ENCODE results near the gene NEMP1.
"Not testable (repeated sequence)": the region's sequence is repeated elsewhere in the genome, so short reads cannot be mapped to it uniquely, and the experiment has no call there.

Gene NEMP1

DNA sequence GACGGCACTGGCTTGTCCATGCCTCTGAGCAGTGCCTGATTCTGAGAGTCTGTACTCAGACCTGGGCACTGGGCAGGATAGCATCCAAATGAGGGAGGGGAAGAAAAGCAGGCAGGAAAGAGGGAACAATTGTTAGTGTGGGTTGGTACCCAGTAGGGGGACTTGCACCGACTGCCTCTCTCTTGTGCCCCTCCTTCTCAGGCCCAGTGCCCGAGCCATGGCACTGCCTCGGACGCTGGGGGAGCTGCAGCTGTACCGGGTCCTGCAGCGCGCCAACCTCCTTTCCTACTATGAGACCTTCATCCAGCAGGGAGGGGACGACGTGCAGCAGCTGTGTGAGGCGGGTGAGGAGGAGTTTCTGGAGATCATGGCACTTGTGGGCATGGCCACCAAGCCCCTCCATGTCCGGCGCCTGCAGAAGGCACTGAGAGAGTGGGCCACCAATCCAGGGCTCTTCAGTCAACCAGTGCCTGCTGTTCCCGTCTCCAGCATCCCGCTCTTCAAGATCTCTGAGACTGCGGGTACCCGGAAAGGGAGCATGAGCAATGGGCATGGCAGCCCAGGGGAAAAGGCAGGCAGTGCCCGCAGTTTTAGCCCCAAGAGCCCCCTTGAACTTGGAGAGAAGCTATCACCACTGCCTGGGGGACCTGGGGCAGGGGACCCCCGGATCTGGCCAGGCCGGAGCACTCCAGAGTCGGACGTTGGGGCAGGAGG, 12.5 kb upstream of the NEMP1 start:
- DNase-seq: no peak

DNA sequence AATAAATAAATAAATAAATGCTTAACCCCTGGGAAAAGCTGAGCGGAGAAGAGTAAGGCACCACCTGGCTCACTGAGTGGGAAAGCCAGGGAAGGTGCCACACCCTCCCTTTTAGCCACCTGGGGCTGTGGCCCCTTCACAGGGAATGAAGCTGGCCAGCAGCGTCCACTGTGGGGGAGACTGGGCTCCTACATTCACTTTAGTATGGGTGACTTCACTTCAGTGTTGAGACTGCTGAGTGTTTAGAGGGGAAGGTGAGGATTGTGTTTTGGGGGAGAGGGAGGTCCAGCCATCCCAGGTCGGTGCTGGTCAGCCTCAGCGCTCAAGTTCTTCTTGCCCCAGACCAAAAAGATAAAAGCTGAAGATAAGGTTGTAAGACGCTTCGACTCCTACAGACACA, 11.9 kb upstream of the NEMP1 start:
- DNase-seq: no peak

DNA sequence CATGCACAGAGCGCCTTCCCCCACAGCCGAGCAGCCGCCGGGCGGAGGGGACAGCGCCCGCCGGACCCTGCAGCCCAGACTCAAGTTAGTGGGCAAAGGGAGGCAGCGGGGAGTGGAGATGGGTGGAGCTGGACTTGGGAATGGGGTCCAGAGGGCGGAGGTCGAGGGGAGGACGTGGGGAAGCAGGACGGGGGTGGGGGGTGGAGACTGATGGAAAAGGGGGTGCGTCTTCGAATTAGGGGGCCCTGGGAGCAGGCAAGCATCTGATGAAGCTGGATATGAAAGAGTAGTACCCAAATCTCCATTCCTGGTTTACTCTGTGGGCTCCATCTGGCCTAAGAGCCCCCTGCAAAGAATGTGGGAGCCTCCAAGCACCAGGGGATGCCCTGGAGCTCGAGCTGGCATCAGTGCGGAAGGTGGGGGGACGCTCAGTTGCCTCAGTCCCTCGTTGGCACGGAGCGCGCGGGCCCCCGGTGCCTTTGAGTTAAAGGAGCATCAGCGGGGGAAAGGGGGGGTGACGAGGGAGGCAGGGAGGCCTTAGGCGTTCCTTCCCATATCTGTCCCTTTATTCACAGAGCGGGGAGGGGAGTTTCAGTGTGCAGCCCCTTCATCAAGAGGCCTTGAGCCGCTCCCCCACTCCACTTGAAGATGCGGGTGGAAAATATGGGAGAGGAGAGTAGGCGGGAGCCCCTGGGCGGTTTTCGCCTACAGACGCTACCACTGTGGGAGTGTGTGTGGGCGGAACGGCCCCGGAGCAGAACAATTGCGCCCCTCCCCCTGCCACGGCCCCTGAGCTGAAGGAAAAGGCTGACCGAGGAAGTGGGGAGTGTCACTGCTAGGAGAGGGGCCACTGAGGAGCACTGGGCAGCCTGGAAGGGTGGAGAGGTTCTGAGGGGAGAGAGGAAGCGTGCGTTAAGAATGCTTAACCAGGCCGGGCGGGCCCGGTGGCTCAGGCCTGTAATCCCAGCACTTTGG, 11.0 kb upstream of the NEMP1 start:
- DNase-seq: no peak

DNA sequence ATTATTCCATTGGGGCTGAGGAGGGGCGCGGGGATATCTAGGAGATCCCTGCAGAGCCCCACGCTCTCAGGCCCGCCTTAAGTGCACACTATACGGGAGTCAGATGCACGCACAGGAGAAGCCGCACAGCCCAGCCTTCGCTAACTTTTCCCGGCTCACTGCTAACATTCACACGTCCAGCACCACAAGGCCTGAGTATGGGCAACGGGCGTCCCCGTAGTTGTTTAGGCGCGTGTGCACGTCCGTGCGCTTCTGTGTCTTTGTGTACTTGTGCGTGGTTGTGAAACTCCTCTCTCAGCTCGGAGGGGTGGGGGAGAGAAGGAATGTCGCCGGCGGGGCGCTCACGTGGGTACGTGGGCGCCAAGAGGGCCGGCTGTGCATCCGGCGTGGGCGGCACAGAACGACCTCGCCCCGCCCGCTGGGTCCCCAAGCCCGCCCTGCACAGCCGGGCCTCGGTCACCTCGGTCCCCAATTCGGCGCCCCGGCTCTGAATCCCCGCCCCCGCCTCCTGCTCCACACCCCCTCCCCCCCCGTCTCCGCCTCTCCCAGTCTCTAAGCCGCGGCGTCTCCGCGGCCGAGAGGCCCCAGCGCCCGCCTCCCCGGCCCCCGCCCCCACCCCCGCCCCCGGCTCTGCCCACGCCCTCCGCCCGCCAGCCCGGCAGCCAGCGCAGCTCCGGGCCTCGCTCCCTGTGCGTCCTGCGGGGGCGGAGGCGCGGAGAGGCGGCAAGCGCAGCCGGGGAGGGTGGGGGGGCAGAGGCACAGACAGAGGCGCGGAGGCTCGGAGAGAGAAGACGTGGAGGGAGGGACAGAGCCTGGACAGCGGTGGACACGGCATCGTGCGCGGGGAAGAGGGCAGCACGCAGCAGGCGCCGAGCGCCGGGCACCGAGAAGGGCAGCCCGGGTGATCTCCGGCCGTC, 10.0 kb upstream of the NEMP1 start, which contains the start of gene NAB2:
Gene NAB2, plus strand, starts transcription at position 761 of the 917 bp plus-strand sequence. CDS start 158 bp downstream, outside the sequence.
- peak; percentile 64 to 70 for DNase-seq

DNA sequence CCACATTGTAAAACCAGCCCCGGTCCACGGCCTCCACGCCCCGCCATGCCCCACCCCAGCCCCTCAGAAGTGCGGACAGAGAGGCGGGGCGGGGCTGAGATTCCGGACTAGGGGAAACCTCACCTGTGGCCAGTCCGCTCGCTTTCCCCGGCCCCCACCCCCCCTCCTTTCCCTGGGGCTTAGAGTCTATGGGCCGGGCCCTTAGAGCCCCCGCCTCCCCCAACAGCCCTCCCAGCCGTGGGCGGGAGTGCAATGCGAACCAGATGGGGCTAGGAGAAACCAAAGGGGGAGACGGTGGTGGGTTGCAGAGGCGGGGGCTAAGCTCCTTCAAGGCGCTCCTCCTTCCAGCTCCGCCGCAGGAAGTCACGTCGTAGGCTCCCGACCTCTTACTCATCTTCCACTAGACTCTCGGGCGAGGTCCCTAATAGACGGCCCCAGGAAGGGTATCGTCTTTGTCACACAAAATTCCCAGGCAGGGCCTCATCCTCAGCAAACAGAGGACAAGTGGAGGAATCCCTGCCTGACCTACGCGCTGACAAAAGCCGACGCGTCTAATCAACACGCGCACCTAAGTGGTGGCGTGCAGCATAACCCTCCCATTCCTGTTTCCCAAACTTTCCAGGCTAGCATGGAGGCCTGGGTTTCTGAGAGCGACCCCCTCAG, 9.2 kb upstream of the NEMP1 start:
- peak in 1 of 2 experiments; percentile 10 for DNase-seq

DNA sequence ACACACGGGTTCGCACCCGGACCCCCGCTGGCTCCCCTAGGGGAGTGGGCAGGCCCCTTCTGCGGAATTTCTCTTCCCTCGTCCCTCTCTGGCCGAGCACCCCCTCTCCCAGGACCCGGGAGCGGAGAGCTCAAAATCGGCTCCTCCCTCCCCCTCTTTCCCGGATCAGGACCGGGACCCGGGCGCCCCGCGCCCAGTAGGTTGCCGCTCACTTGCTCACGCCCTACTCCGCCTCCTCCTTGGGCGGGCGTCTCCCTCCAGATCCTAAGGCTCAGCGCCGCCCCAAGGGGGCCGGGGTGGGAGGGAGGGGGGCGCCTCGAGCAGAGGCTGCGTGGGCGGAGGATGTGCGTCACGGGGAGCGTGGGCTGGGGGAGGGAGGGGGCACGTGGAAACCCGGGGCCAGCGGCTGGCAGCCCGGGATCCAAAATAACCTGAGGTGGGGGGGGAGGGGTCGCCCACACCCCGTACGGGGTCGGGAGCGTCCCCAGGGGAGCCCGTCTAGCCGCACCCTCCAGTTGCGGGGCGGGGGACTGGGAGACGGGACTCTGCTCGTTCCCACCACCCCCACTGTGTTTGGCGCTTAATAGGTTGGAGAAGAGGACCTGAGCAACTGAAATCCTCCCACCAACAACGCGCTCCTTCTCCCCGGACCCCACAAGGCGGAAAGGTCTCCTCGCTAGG, 8.6 kb upstream of the NEMP1 start:
- DNase-seq: peak in 1 of 2 experiments; percentile 34

DNA sequence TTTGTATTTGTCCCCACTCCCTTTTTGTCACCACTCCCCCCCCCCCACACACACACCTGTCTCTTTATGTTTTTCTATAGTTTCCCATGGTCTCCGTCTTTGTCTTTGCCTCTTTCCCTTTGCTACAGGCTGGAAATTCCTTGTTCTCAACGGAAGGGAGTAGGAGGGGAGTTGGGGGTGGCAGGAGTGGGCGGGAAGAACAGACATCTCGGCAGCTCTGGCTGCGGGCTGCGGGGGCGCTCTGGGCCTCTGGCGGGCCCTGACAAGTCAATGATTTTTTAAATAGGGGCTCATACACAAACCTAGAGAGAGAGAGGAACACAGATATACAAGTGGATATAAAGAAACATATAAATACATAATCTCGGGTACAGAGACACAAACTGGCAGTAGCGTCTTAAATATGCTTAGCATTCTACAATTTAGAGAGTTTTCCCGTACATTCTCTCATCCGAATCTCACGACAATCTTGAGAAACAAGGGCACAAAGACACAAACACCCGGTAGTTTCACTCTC, 8.0 kb upstream of the NEMP1 start:
- DNase-seq: peak; percentile 4 to 12

DNA sequence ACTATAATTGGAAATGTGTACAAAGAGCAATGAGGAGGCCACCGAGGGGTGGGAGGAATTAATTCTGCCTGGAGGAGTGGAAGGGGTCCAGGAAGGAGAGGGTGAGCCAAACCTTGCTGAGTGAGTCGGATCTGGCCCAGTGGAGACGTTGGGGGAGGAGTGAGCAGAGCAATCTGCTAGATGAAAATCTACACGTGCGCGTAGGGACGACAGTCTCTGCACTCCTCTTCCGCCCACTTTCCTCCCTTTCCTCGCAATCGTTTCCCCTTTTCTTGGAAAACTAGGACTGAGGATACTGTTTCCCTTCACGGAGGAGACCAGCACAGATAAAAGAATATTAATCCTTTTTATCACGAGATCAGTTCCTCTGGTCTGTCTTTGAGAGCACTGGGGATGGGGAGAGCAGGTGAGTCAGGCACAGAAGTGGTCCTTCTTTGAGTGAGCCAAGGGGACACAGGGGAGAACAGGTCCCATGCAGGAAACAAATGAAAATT, 7.5 kb upstream of the NEMP1 start:
- DNase-seq: no peak

DNA sequence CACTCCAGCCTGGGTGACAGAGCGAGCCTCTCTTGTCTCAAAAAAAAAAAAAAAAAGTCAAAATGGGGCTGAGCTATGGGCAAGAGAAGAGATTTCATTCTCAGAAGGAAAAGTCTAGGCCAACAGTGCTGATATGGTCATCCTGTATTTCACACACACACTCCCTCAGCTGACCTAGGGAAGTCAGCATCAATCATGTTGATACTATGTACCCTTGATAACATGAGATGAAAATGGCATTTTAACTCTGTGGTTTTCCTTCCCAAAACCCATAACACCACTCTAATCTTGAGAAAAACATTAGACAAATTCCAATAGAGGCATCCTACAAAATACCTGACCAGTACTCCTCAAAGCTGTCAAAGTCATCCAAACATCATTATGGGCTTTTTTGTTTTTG, 2.3 kb upstream of the NEMP1 start:
- no peak for DNase-seq

DNA sequence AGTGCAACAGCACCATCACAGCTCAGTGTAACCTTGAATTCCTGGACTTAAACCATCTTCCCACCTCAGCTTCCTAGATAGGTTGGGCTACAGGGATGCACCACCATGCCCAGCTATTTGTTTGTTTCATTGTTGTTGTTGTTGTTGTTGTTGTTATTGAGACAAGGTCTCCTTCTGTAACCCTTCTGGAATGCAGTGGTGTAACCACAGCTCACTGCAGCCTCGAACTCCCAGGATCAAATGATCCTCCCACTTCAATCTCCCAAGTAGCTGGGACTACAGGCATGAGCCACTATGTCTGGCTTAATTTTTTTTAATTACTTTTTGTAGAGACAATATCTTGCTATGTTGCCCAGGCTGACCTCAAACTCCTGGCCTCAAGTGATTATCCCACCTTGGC, 1.2 kb upstream of the NEMP1 start:
- no peak for DNase-seq

DNA sequence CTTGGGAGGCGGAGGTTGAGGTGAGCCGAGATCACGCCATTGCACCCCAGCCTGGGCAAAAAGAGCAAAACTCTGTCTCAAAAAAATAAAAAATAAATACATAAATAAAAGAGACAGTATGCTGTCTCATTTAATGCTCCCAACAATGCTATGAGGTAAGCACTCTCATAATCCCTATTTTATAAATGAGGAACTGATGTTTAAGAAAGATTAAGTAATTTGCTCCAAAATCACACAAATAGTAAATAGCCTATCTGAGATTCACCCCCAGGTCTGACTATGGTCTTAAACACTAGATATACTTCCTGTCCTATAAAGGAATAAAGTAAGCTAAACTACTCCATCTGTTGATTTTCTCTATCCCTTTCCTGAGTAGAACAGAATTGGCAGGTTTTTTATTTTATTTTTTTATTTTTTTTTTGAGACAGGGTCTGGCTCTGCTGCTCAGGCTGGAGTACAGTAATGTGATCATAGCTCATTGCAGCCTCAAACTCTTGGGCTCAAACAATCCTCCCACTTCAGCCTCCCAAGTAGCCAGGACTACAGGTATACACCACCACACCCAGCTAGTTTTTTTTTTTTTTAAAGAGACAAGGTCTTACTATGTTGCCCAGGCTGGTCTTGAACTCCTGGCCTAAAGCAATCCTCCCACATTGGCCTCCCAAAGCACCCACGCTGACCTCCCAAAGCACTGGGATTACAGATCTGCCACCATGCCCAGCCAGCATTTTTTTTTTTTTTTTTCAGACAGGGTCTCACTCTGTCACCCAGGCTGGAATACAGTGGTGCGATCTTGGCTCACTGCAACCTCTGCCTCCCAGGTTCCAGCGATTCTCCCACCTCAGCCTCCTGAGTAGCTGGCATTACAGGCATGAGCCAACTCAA, 4.8 kb downstream of the NEMP1 start:
- DNase-seq: not testable (repeated sequence)

DNA sequence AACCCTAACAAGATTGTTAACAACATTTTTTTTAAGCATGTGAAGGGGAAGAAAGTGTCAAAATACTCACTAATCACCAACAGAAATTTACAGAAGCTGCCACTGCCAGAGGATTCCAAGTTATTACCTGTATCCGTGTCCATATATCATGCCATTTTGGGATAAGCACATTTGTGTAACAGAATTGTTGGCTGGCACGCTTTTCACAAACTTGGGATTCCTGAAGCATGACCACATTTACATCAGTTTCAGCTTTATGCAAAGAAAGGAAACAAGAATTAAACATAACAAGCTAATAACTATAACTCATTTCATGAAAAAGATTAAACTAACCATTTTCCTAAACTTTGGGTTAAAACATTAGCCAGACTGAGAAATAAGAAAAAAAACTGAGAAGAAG, 5.9 kb downstream of the NEMP1 start:
- DNase-seq: no peak

DNA sequence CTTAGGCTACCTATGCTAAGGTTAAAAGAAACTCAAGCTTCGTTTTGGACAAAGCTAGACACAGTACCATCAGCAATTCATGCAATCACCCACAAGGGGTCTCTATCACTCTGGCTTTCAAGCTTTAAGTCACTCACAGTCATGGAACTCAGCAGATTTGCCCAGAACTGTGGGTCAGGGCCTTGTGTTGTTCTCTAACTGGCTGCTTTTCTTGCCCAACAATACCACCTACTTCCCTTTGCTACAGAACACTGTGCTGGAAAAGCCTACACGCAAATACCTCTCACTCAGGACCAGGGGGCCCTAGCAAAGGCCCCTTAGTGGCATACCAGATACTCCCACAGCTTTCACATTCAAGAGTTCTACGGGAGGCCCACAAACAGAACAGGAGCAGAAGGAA, 9.1 kb downstream of the NEMP1 start:
- DNase-seq: peak in 1 of 2 experiments; percentile 41

DNA sequence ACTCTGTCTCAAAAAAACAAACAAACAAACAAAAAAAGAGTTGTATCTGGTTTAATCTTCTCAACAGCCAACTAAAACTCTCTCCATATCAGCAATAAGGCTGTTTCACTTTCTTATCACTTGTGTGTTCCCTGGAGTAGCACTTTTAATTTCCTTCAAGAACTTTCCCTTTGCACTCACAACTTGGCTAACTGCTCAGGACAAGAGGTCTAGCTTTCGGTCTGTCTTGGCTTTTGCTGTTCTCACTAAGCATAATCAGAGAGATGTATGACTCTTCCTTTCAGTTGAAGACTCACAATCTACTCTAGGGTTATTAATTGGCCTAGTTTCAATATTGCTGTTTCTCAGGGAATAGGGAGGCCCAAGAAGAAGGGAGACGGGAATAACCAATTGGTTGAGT, 12.3 kb downstream of the NEMP1 start:
- no peak for DNase-seq

DNA sequence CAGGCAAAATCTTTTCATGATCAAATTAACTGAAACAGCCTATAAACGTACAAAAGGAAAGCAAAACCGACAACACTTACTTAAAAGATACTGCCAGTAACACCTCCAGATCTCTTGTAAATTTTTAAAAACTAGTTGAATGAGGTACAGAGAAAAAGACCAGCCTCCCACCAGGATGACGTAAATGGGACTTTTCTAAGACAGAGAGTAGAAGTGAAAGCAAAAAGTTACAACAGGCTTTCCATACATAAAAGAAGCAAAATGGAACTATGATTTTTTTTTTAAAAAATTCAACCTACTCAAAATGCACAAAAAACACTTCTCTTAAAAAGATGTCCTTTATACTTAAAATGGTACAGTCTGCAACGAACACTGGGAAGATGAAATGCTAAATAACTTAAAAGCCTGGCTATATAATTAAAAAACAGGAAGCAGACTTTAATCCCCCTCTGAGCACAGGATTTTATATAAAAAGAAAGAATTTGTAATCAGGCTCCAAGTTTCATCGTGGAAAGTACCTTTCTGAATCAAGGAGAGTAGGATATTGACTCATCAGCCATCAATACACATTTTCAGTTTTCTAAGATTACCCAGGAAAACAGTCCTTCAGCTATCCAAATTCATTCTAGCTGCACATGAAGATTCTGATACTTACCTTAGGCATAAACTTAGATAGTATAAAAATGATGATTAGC, 14.5 kb downstream of the NEMP1 start:
- no peak for DNase-seq

DNA sequence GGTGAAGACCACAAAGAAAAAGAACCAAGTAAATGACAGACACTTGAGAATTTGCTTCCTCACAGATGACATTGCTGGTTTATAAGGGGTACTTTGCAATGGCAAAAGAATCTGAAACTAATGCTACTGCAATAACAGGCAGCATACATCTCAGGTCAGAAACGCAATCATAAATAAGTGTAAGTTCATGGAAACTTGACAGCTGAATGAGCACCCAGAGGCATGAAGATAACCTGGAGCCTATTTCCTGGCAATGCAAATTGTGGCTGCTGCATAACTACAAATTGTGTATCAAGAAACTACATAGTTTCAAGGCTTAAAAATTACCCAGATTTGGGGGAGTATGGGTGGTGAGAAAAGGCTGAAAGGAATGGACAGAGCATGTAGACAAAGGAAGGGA, 20.1 kb downstream of the NEMP1 start:
- DNase-seq: no peak

DNA sequence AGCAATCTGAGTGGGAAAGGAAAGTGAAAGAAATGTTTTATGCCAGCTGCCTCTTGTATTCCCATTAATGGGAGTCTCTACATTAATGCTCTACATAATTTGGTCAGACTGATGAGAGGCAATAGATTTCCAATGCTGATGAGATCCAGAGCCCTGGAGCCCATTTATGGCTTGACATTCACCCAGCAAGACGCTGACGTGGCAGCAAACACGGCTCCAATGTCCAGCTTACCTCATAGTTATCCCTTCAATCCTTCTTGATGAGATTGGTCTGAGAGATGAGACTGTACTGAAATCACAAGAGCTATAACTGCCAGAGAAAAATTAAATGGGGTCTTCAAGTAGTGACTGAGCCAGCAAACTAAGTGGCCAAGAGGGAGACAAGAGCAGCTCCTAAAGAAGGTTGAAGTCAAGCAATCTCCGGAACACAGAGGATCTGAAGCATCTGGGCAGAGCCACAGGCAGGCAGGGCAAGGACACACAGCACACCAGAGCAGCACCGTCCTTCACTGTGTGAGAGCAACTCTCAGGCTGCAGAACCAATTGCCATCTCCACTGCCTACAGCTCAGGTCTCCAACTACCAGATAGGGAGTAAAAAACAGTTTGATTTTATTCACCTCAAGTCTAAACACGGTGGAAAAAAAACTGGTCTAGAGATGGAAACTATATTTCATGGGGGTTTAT, 21.4 kb downstream of the NEMP1 start:
- DNase-seq: no peak

DNA sequence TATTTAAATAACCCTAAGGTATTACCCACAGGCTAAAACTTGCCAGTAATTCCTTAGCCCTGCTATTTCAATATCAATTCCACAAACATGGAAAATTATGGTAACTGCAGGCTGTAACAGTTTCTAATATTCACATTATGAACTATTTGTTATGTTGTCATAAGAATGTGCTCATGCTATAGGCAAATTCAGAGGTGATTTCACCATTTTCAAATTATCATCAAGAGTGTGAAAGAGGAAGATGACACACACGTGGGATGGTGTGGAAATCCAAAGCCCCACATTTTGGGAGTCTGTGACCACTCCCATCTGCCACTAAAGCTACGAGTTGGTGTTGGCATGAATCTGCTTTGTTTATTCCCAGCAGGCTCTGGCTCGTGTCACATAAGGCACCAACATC, 22.8 kb downstream of the NEMP1 start:
- DNase-seq: no peak

DNA sequence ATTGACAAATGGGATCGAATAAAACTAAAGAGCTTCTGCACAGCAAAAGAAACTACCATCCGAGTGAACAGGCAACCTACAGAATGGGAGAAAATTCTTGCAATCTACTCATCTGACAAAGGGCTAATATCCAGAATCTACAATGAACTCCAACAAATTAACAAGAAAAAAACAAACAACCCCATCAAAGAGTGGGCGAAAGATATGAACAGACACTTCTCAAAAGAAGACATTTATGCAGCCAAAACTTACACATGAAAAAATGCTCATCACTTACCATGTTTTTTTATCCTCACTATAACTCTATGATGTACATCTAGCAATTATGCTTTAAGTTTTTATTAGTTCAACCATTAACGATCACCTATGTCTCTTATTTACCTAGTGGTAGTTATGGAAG, 24.7 kb downstream of the NEMP1 start:
- not testable (repeated sequence) for DNase-seq

Data from NCI-H1930 (cell line).